Esophagus muscularis mucosa (tissue), 4 donors: ENCODE data around the gene ISG20L2. TPM values are rescaled to one million over a fixed set of nuclear protein-coding genes. Genes with fewer than 3 reads are reported as not detected.

ENCODE experiments used
- DNase-seq: peaks from one replicate; pipeline ENCODE4 v3.0.0-alpha.2; 2017; ENCODE audit errors: extremely low spot score
- H3K27ac ChIP-seq, 4 donors: fragments of 200-600 bp; sonication (generic); replicated peaks in 1 of 4; 1 replicate in 3 of 4; 2 replicates in 1 of 4; pipeline ENCODE4 v1.5.1; 2016 to 2019; ENCODE audit warnings: mild to moderate bottlenecking in 1 of 4
- H3K27me3 ChIP-seq, 4 donors: fragments of 200-600 bp; sonication (generic); one replicate each; pipeline versions ENCODE4 v1.5.1 to v1.6.0; 2016 to 2019
- H3K36me3 ChIP-seq, 4 donors: fragments of 200-600 bp; sonication (generic); one replicate each; pipeline ENCODE4 v1.5.1; 2016 to 2019
- H3K4me1 ChIP-seq, 4 donors: fragments of 200-600 bp; sonication (generic); one replicate each; pipeline ENCODE4 v1.5.1; 2016 to 2019
- H3K4me3 ChIP-seq, 4 donors: fragments of 200-600 bp; sonication (generic); 1 replicate in 2 of 4; 2 replicates in 2 of 4; pipeline ENCODE4 v1.5.1; 2016 to 2019; ENCODE audit warnings: mild to moderate bottlenecking in 4 of 4, moderate library complexity in 1 of 4
- H3K9me3 ChIP-seq, 4 donors: fragments of 200-600 bp; sonication (generic); 1 replicate in 3 of 4; 2 replicates in 1 of 4; pipeline ENCODE4 v1.5.1; 2016 to 2019
- EP300 ChIP-seq: sonication (generic); formaldehyde crosslinking; IDR thresholded peaks from one replicate; pipeline ENCODE4 v1.6.1; 2017; ENCODE audit warnings: antibody characterized with exemption
- POLR2A ChIP-seq: fragments of 450-650 bp; IDR thresholded peaks from one replicate; pipeline ENCODE4 v1.6.1; 2017; ENCODE audit warnings: antibody characterized with exemption, moderate library complexity, mild to moderate bottlenecking, low read depth
- POLR2AphosphoS5 ChIP-seq, 2 donors: sonication (generic); formaldehyde crosslinking; IDR thresholded peaks; one replicate each; pipeline ENCODE4 v1.6.1; 2017; ENCODE audit warnings: antibody characterized with exemption in 2 of 2
- WGBS: methylation state at CpG from one replicate; pipeline ENCODE4 v1.1.5; 2018; 5-methylcytosine and 5-hydroxymethylcytosine counted together
- intact Hi-C: fragments of 100-400 bp; cut with DNase I; formaldehyde crosslinking; loops from one replicate; pipeline ENCODE4 v1.15.1; 2023
- total RNA-seq, 4 donors: library from RNA; depleted of rRNA; stranded (reverse); fragments of >200 nt; gene quantifications; one replicate each; pipeline versions ENCODE4 v1.1.0 to v1.2.1, GENCODE V29; 2016
- TF ChIP-seq, protein P1 (sequence below), 3 experiments: fragments of 200-600 bp in 2 of 3; fragments of 450-650 bp in 1 of 3; sonication (generic) in 2 of 3; IDR thresholded peaks; one replicate each; pipeline ENCODE4 v1.5.1; 2017 to 2019; ENCODE audit warnings: antibody characterized with exemption in 3 of 3, mild to moderate bottlenecking in 2 of 3, moderate library complexity in 1 of 3

The ISG20L2 gene
- total RNA-seq, 4 donors from 2014 or later, result 16.2 to 20.0 (median 19.0) TPM

GRCh38 chr1:156714830-156715229 is 13.7 kb downstream of the ISG20L2 start:
- no peak for DNase-seq
- no peaks in the 10 kb centered on the region for H3K27me3 ChIP-seq
- no peak overlapping the region for H3K27ac ChIP-seq
- no peak overlapping the region for H3K4me3 ChIP-seq
- intact Hi-C loops, result no loop called here
- TF ChIP-seq POLR2AphosphoS5 (IDR thresholded peaks at IDR 0.05), result no peak
- no peak for TF ChIP-seq EP300
- TF ChIP-seq, protein P1, sequence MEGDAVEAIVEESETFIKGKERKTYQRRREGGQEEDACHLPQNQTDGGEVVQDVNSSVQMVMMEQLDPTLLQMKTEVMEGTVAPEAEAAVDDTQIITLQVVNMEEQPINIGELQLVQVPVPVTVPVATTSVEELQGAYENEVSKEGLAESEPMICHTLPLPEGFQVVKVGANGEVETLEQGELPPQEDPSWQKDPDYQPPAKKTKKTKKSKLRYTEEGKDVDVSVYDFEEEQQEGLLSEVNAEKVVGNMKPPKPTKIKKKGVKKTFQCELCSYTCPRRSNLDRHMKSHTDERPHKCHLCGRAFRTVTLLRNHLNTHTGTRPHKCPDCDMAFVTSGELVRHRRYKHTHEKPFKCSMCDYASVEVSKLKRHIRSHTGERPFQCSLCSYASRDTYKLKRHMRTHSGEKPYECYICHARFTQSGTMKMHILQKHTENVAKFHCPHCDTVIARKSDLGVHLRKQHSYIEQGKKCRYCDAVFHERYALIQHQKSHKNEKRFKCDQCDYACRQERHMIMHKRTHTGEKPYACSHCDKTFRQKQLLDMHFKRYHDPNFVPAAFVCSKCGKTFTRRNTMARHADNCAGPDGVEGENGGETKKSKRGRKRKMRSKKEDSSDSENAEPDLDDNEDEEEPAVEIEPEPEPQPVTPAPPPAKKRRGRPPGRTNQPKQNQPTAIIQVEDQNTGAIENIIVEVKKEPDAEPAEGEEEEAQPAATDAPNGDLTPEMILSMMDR (IDR thresholded peaks at IDR 0.05), result no peak
- no peak for TF ChIP-seq POLR2A
- H3K36me3 ChIP-seq, result peaks cover 0 to 22% (median 4%) of the 10 kb centered on the region in 4 donors
- 74% methylated on average over 3 of the region's 3 CpGs for WGBS
- H3K9me3 ChIP-seq, result no peaks in the 10 kb centered on the region
- peaks cover 5 to 32% (median 26%) of the 10 kb centered on the region in 4 donors for H3K4me1 ChIP-seq

GRCh38 chr1:156712626-156713025 is 15.9 kb downstream of the ISG20L2 start:
- Histone ChIP-seq H3K36me3 (peaks cover 0 to 14% (median 4%) of the 10 kb centered on the region in 4 donors), H3K4me3 (no peak overlapping the region), H3K27ac (no peak overlapping the region), H3K9me3 (no peaks in the 10 kb centered on the region), H3K27me3 (no peaks in the 10 kb centered on the region), H3K4me1 (peaks cover 10 to 53% (median 43%) of the 10 kb centered on the region in 4 donors)
- intact Hi-C loops, result no loop called here
- TF ChIP-seq, protein P1 (IDR thresholded peaks at IDR 0.05), result no peak
- TF ChIP-seq POLR2AphosphoS5 (IDR thresholded peaks at IDR 0.05), result no peak
- TF ChIP-seq POLR2A, result no peak
- no peak for TF ChIP-seq EP300
- DNase-seq, result no peak
- WGBS, result 28% methylated on average over 3 of the region's 3 CpGs

DNA sequence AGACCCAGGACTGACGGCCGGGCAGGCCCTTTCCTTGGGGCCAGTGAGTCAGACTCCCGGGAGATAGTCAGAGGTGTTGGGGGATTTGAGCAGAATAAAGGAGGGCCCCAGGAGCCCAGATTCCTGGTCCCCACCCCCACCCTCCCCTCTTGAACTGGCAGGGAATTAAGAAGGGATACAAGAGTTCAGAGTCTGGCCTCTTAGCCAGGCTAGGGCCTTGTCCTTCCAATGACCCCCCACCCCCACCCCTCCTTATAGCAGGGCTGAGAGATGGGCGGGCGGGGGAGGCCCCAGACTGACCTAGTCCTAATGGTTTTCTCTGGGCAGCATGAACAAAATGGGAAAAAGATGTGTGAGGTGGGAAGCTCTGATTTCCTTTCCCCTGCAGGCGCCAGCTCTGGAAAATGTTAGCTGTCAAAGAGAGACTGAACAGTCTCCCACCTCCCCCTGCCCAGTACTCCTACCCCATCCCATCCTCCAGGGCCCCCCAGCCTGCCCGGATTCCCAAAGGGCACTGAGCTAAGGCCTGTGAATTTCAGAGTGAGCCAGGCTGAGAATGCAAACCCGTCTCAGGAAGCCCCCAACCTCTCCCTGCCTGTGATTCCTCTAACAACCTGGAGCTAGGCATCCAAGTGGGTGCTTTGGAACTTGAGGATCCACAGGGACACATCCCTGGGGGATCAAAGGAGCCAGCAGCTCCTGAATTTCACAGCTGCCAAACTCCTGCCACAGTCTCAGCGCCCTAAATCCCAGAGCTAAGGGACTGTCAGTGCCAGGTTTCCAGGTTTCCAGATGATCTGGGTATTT is 17.4 kb downstream of the ISG20L2 start:
- intact Hi-C loops, result no loop called here
- Histone ChIP-seq H3K27me3 (no peaks in the 10 kb centered on the region), H3K4me1 (peaks cover 17 to 67% (median 57%) of the 10 kb centered on the region in 4 donors), H3K9me3 (no peaks in the 10 kb centered on the region), H3K36me3 (peaks cover 0 to 8% (median 2%) of the 10 kb centered on the region in 4 donors), H3K4me3 (no peak overlapping the region), H3K27ac (no peak overlapping the region)
- no peak for DNase-seq
- TF ChIP-seq EP300 (no peak), POLR2A (no peak), POLR2AphosphoS5 (IDR thresholded peaks at IDR 0.05) (no peak)
- TF ChIP-seq, protein P1 (IDR thresholded peaks at IDR 0.05), result no peak
- WGBS, result 67% methylated on average over 9 of the region's 9 CpGs

GRCh38 chr1:156709757-156710489 is 18.6 kb downstream of the ISG20L2 start:
- no peaks in the 10 kb centered on the region for H3K36me3 ChIP-seq
- 24% methylated on average over 9 of the region's 11 CpGs for WGBS
- H3K9me3 ChIP-seq, result no peaks in the 10 kb centered on the region
- TF ChIP-seq POLR2AphosphoS5 (IDR thresholded peaks at IDR 0.05), result peak; percentile 29 to 41
- TF ChIP-seq EP300, result no peak
- DNase-seq, result no peak
- intact Hi-C loops, result no loop called here
- H3K27me3 ChIP-seq, result no peaks in the 10 kb centered on the region
- H3K27ac ChIP-seq, result peak overlapping the region; percentile 56 to 76 (median 64)
- H3K4me1 ChIP-seq, result peaks cover 30 to 80% (median 70%) of the 10 kb centered on the region in 4 donors
- H3K4me3 ChIP-seq, result no peak overlapping the region

DNA sequence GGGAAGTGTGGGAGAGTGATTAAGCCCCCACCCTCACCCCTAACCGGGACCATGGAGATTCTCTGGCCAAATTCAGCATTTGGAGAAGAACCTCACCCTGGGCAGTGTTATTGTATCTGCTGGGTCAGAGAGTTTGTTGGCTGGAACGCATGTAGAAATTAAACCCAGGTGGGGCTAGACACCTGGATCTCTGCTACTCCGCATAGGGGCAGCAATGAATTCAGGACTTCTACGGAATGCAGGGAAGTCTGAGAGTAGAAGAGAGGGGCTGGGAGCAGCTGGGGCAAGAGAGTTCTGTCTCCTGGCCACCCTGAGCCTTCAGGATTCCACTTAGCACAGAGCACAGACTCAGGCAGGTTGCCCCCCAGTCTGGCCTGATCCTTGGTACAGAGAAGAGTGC is 19.5 kb downstream of the ISG20L2 start:
- Histone ChIP-seq H3K27ac (peak overlapping the region; percentile 56 to 88 (median 71)), H3K9me3 (no peaks in the 10 kb centered on the region), H3K27me3 (peaks cover 0 to 5% (median 0%) of the 10 kb centered on the region in 4 donors), H3K4me3 (no peak overlapping the region), H3K4me1 (peaks cover 38 to 89% (median 79%) of the 10 kb centered on the region in 4 donors), H3K36me3 (no peaks in the 10 kb centered on the region)
- DNase-seq, result no peak
- intact Hi-C loops, result no loop called here
- TF ChIP-seq, protein P1 (IDR thresholded peaks at IDR 0.05), result no peak
- TF ChIP-seq POLR2AphosphoS5 (IDR thresholded peaks at IDR 0.05) (no peak), POLR2A (no peak), EP300 (no peak)
- WGBS, result 85% methylated on average over 4 of the region's 4 CpGs
